DMS 273 treated with DMSO at 0.1 percent for 48 hours (cell line): ENCODE data around the gene MAPK10.

Experiments used
- DNase-seq: peaks from one replicate; lab custom pipeline; 2025; lab: John Stamatoyannopoulos, UW

The MAPK10 gene

GRCh38 chr4:86278126-86278525, 81.7 kb downstream of the MAPK10 start:
- DNase-seq: no peak

GRCh38 chr4:86274642-86275041, 85.2 kb downstream of the MAPK10 start:
- DNase-seq: no peak

- no peak for DNase-seq
Observed at GRCh38 chr4:86272669-86273068, 87.2 kb downstream of the MAPK10 start.

- no peak for DNase-seq
Observed at GRCh38 chr4:86271057-86271456, 88.8 kb downstream of the MAPK10 start.

- no peak for DNase-seq
Observed at GRCh38 chr4:86269354-86269753, 90.5 kb downstream of the MAPK10 start.

- DNase-seq: no peak
Observed at GRCh38 chr4:86264241-86264640, 95.6 kb downstream of the MAPK10 start.

GRCh38 chr4:86261636-86262035, 98.2 kb downstream of the MAPK10 start:
- DNase-seq: no peak

- DNase-seq: no peak
Observed at GRCh38 chr4:86256086-86256485, 103.8 kb downstream of the MAPK10 start.

- DNase-seq: no peak
Observed at GRCh38 chr4:86250619-86251018, 109.2 kb downstream of the MAPK10 start.

- DNase-seq: no peak
Observed at GRCh38 chr4:86250006-86250405, 109.8 kb downstream of the MAPK10 start.

- DNase-seq: no peak
Observed at GRCh38 chr4:86249074-86249473, 110.8 kb downstream of the MAPK10 start.

GRCh38 chr4:86247906-86248305, 111.9 kb downstream of the MAPK10 start:
- DNase-seq: peak; percentile 1

GRCh38 chr4:86247320-86247719, 112.5 kb downstream of the MAPK10 start:
- no peak for DNase-seq

- no peak for DNase-seq
Observed at GRCh38 chr4:86243750-86244149, 116.1 kb downstream of the MAPK10 start.

GRCh38 chr4:86242677-86243076, 117.2 kb downstream of the MAPK10 start:
- DNase-seq: no peak

- DNase-seq: no peak
Observed at GRCh38 chr4:86235549-86235948, 124.3 kb downstream of the MAPK10 start.

- no peak for DNase-seq
Observed at GRCh38 chr4:86233681-86234080, 126.2 kb downstream of the MAPK10 start.

GRCh38 chr4:86233090-86233489, 126.8 kb downstream of the MAPK10 start:
- no peak for DNase-seq

- DNase-seq: peak; percentile 30
Observed at GRCh38 chr4:86223472-86223871, 136.4 kb downstream of the MAPK10 start.

- DNase-seq: no peak
Observed at GRCh38 chr4:86221002-86221401, 138.9 kb downstream of the MAPK10 start.

GRCh38 chr4:86220121-86220520, 139.7 kb downstream of the MAPK10 start:
- no peak for DNase-seq

- DNase-seq: no peak
Observed at GRCh38 chr4:86218746-86219473, 140.9 kb downstream of the MAPK10 start.

GRCh38 chr4:86203176-86203575, 156.7 kb downstream of the MAPK10 start:
- DNase-seq: no peak

GRCh38 chr4:86185659-86186058, 174.2 kb downstream of the MAPK10 start:
- DNase-seq: no peak
